ENCODE results near the gene FXYD5.

- TF ChIP-seq GATA3 (IDR thresholded peaks at IDR 0.05; ENCODE audit: low read depth, low read length): no peak
- no peak for TF ChIP-seq GATA2 (IDR thresholded peaks at IDR 0.05; ENCODE audit: low read depth, low read length)
These were observed 36.7 kb upstream of the FXYD5 start for GRCh38 chr19:35117799-35118198.

Measured in SH-SY5Y (cell line).